Activated naive CD8-positive, alpha-beta T cell (primary cell): Measurements from ENCODE around the gene C1QTNF6.

Experiments
- H3K27ac Mint-ChIP-seq: one replicate; pipeline ENCODE4 v1.8.0; 2021; ENCODE audit warnings: mixed read lengths
- H3K27me3 Mint-ChIP-seq: one replicate; pipeline ENCODE4 v1.8.0; 2021; ENCODE audit warnings: mixed read lengths
- H3K36me3 Mint-ChIP-seq: one replicate; pipeline ENCODE4 v1.8.0; 2021; ENCODE audit warnings: mixed read lengths
- H3K4me1 Mint-ChIP-seq: one replicate; pipeline ENCODE4 v1.8.0; 2021; ENCODE audit warnings: low read depth, mixed read lengths
- H3K4me3 Mint-ChIP-seq: one replicate; pipeline ENCODE4 v1.8.0; 2021; ENCODE audit warnings: mild to moderate bottlenecking, mixed read lengths
- H3K9me3 Mint-ChIP-seq: one replicate; pipeline ENCODE4 v1.8.0; 2021; ENCODE audit warnings: low read depth, mixed read lengths

The C1QTNF6 gene

DNA sequence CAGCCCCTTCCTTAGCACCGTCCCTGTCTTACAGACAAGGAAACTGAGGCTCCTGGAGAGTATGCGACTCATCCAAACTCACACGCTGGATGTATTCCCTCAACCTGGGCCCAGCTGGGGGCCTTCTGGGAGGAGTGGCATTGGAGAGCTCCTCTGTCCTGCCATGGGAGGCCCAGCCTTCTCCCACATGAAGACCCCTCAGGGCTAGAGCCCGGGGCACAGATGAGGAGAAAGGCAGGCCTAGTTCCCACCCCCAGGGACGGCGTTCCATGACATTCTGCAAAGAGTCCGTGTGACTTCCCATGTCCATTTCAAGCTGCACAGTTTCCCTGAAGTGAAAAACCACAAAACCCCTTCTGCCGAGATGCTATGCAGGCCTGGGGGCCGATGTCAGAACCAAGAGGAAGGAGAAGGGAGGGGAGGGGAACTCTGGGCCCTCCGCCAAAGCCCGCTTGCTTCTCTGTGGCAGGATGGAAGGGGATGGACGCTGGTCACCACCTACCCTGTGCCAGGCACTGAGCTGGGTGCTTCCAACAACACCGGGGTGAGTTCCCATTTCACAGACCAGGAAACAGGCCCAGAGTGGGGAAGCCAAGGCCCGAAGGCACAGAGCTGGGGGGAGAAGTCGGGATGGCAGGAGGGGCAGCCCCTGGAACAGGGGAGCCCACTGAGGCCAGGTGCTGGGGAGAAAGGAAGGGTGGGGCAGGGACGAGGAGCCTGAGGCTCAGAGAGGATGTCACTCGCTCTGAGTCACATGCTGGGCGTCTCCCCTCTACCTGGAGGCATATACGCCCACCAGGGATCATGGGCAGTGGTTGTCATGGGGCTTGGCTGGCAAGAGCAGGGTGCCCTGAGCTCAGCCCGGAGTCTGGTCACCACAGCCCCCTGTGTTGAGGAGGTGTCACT lies 40.3 kb upstream of the C1QTNF6 start:
- no peaks in the 10 kb centered on the region for H3K9me3 Mint-ChIP-seq
- peaks cover 88% of the 10 kb centered on the region for H3K4me1 Mint-ChIP-seq
- no peaks in the 10 kb centered on the region for H3K27me3 Mint-ChIP-seq
- H3K36me3 Mint-ChIP-seq: peaks cover 21% of the 10 kb centered on the region
- H3K4me3 Mint-ChIP-seq: peak overlapping the region; percentile 86
- peak overlapping the region; percentile 96 for H3K27ac Mint-ChIP-seq

DNA sequence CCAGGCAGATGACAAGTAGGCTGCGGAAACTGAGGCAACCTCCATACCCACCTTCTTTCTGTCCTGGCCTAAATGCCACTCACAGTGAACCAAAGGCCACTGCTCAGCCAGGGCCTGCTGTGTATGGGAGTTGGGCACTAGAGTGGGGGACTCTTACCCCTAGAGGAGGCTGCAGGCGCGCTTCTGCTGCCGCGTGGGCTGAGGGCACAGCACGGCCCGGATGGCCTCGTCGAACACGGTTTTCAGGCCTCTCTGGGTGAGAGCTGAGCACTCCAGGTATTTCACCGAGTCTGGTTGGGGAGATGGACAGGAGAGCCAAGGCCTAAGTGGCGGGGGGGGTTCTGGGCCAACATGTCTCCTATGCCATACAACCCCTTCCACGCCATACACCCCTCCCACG lies 38.5 kb upstream of the C1QTNF6 start:
- H3K36me3 Mint-ChIP-seq: peaks cover 25% of the 10 kb centered on the region
- H3K4me3 Mint-ChIP-seq: peak overlapping the region; percentile 56
- no peaks in the 10 kb centered on the region for H3K27me3 Mint-ChIP-seq
- H3K27ac Mint-ChIP-seq: peak overlapping the region; percentile 98
- H3K4me1 Mint-ChIP-seq: peaks cover 87% of the 10 kb centered on the region
- no peaks in the 10 kb centered on the region for H3K9me3 Mint-ChIP-seq

DNA sequence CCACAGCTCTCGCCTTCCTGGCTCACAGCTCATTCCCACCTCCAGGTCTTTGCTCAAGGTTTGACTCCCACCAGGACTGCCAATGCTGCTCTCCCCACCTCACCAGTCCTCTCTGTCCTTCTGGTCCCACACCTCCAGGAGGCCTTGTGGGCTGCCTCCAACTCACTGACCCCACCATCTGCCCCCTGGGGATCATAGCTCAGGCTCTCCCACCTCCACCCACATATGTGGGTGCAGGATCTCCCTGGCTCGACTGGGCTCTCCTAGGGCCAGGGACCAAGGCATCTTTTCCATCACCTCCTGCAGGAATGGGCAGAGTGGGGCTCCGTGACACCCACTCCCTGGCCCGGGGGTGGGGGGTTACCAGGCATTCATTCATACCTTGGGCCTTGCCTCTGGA lies 38.0 kb upstream of the C1QTNF6 start:
- H3K27ac Mint-ChIP-seq: peak overlapping the region; percentile 98
- H3K4me3 Mint-ChIP-seq: peak overlapping the region; percentile 47
- H3K36me3 Mint-ChIP-seq: peaks cover 27% of the 10 kb centered on the region
- H3K4me1 Mint-ChIP-seq: peaks cover 87% of the 10 kb centered on the region
- H3K27me3 Mint-ChIP-seq: no peaks in the 10 kb centered on the region
- no peaks in the 10 kb centered on the region for H3K9me3 Mint-ChIP-seq

DNA sequence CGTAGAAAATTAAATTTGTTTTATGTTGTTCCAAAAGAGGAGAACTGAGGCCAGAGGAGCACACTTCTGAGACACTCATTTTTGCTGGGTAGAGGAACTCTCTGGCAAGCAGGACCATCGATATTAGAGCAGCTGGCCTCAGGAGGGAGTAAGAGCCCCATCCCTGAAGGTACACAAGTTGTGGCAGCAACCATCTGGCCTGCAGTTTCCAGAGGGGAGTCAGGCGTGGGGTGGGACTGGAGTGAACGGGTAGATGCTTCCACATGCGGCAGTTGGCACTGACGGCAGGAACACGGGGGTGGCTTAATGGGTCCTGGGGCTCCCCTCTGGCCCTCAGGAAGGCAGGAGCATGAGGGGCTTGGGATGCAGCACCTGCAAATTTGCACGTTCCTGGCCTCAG lies 37.4 kb upstream of the C1QTNF6 start:
- Mint-ChIP-seq H3K9me3 (no peaks in the 10 kb centered on the region), H3K4me3 (peak overlapping the region; percentile 18), H3K36me3 (peaks cover 30% of the 10 kb centered on the region), H3K27me3 (no peaks in the 10 kb centered on the region), H3K27ac (peak overlapping the region; percentile 98), H3K4me1 (peaks cover 87% of the 10 kb centered on the region)

DNA sequence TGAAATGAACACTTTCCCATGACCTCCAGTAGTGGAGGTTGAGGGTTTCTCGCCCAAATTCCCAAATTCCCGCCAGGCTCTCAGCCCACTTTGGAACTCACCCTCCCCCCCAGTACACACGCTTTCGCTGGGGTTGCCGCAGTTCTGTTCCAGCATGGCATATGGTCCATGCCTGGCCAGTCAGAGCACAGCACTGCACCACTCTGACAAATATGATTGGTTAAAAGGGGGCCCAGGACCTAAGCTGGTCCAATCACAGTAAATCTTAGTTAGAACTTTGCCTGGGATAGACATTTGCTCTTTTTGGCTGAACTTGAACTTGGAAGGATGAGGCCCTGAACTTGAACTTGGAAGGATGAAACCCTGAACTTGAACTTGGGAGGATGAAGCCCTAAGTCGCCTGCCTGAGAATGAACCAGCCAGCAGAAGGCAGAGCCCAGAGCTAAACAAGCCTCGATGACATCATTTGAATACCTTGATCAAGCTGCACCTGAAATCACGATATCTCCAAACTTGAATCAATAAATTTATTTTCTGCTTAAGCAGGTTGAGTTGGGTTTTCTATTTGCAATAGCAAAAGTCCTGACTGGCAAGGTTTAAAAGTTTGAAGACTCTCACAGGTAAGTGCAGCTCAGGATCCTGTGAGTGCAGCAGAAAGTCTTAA lies 36.8 kb upstream of the C1QTNF6 start:
- Mint-ChIP-seq H3K4me3 (peak overlapping the region; percentile 27), H3K4me1 (peaks cover 88% of the 10 kb centered on the region), H3K27me3 (no peaks in the 10 kb centered on the region), H3K36me3 (peaks cover 30% of the 10 kb centered on the region), H3K27ac (peak overlapping the region; percentile 98), H3K9me3 (no peaks in the 10 kb centered on the region)

DNA sequence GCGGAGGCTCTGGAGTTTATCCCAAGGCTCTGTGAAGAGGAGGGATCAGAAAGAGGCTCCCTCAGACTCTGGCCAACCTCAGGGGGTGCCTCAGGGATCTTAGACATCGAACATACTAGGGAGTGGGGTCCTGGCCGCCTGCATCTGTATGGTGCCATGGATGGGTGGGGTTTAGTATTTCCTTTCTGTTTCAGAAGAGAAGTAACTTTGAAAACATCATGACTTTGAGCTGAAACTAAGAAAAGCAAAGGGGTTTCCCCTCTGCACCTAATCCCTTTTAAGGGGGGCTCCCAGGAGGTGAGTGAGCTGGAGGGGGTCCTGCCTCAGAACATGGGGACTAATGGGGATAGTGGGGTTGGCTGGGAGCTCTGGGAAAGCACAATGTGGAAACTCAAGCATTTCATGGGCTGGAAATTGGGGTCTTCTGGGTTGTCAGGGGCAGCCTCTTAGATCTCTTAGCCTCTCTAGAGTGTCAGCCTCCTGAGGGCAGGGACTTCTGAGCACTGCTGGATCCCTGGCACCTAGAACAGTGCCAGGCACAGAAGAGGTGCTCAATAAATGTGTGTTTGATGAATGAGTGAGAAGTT lies 36.0 kb upstream of the C1QTNF6 start:
- Mint-ChIP-seq H3K27ac (peak overlapping the region; percentile 98), H3K27me3 (no peaks in the 10 kb centered on the region), H3K4me1 (peaks cover 88% of the 10 kb centered on the region), H3K36me3 (peaks cover 30% of the 10 kb centered on the region), H3K9me3 (no peaks in the 10 kb centered on the region), H3K4me3 (peak overlapping the region; percentile 77)

DNA sequence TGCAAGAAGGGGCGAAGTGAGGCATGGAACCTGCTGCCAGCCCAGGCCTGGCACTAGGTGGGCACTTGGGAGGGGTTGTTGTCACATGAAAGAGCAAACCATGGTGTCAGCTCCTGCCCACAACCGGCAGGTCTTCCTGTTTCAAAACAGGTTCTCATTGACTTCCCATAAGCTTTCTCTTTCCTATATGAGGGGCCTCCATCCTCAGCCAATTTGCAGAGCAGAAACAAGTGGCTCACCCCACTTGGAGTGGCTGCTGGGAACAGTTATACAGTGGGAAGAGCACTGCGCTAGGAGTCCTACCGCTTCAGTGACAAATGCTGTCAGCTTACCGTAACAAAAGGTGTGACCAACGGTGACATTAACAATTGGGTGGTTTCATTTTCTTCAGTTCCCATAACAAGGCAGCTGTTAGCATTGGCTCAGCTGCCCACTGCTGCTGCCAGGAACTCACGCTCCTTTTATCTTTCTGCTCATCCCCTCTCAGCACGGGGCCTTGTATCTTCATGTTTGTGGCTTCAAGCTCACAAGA lies 34.5 kb upstream of the C1QTNF6 start:
- Mint-ChIP-seq H3K27me3 (no peaks in the 10 kb centered on the region), H3K36me3 (peaks cover 33% of the 10 kb centered on the region), H3K4me3 (peak overlapping the region; percentile 85), H3K9me3 (no peaks in the 10 kb centered on the region), H3K27ac (peak overlapping the region; percentile 98), H3K4me1 (peaks cover 87% of the 10 kb centered on the region)

DNA sequence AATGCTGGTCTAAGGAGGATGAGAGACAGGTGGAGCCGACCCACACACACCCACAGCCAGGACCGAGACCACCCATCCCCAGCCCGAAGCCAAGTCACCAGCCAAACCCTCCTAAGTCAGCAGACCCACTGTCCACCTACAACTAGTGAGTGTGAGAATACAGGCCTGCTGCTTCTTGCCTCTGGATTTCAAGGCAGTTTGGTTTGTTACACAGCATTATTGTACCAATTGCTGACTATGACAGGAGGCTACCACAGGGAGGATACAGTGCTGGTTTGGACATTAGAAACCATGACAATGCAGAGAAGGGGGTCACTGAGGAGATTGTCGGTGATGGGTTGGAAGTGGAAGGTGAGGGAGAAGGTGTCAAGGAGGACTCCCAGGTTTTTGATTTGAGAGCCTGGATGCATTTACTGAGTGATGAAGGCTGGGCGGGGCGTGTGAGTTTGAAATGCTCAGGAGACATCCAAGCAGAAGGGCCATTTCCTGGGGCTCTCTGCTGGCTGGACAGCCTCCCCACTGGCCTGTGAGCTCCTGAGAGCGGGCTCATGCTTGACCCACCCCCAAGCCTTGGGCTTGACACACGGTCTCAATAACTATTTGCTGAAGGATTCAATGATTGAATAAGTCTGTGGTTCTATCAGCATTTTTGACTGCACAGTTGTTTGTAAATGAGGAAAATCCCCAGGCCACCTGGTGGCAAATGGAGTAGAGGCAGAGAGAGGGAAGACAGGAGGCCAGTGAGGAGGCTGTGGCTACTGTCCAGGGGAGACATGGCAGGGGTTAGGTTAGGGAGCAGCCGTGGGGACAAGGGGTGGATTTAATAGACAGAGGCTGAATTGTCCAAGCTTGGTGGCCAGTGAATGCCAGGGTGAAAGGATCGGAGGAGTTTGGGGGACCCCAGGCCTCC lies 33.6 kb upstream of the C1QTNF6 start:
- H3K36me3 Mint-ChIP-seq: peaks cover 33% of the 10 kb centered on the region
- H3K27ac Mint-ChIP-seq: peak overlapping the region; percentile 98
- peaks cover 95% of the 10 kb centered on the region for H3K4me1 Mint-ChIP-seq
- no peaks in the 10 kb centered on the region for H3K27me3 Mint-ChIP-seq
- peak overlapping the region; percentile 85 for H3K4me3 Mint-ChIP-seq
- H3K9me3 Mint-ChIP-seq: no peaks in the 10 kb centered on the region

DNA sequence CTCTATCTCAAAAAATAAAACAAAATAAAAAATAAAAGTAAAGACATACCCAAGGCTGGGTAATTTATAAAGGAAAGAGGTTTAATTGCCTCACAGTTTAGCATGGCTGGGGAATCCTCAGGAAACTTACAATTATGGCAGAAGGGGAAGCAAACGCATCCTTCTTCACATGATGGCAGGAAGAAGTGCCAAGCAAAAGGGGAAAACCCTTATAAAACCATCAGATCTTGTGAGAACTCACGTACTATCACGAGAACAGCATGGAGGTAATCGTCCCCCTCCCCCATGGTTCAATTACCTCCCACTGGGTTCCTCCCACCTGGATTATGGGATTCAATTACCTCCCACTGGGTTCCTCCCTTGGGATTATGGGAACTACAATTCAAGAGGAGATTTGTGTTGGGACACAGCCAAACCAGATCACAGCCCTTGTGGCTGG lies 32.5 kb upstream of the C1QTNF6 start:
- H3K36me3 Mint-ChIP-seq: peaks cover 33% of the 10 kb centered on the region
- H3K4me1 Mint-ChIP-seq: peaks cover 93% of the 10 kb centered on the region
- H3K9me3 Mint-ChIP-seq: no peaks in the 10 kb centered on the region
- H3K27me3 Mint-ChIP-seq: no peaks in the 10 kb centered on the region
- H3K4me3 Mint-ChIP-seq: peak overlapping the region; percentile 85
- H3K27ac Mint-ChIP-seq: peak overlapping the region; percentile 98

DNA sequence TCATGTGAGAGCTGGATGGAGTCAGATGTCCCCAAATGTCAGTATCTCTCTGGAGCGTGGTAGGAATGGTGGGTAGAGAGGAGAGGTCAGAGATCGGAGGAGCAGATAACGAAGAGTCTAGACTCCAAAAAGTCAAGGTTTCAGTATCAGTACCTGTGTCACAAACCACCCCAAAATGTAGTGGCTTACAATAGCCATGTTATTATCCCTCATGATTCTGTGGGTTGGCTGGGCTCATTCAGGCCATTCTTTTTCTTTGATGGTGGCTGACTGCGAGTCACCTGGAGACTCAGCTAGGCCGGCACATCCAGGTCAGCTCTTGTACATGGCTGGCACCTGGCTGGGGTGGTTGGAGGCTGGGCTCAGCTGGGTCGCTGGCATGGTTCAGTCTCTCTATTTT lies 31.5 kb upstream of the C1QTNF6 start:
- H3K27me3 Mint-ChIP-seq: no peaks in the 10 kb centered on the region
- H3K27ac Mint-ChIP-seq: peak overlapping the region; percentile 98
- H3K9me3 Mint-ChIP-seq: no peaks in the 10 kb centered on the region
- H3K36me3 Mint-ChIP-seq: peaks cover 25% of the 10 kb centered on the region
- H3K4me3 Mint-ChIP-seq: peak overlapping the region; percentile 85
- H3K4me1 Mint-ChIP-seq: peaks cover 86% of the 10 kb centered on the region

DNA sequence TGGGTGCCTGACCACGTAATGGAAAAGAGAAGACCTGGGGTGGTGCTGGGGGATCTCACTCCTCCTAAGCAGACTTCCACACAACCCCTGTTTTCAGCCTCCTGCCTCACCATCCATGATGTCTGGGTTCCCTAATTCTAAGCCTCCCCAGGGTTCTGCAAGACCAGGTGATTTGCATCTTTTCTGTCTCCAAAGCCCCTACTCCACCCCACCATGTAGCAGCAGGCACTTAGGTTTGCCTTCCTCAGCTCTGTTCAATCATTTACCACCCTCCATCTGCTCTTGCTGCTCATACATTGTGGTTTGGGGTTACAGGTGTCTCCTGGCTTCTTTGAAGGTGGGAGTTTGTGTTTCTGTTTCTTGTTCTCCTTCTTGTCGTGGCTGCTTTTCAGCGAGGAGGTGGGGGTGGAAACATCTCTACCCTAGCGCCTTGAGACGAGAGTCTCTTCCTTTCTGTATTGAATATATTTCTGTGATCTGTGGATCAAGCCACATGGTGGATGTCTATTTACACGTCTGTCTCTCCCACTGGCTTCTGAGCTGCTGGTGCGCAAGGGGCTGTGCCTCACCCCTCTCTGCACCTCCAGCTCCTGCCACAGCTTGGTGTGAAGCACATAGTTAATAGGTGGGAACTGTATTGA lies 30.8 kb upstream of the C1QTNF6 start:
- H3K9me3 Mint-ChIP-seq: no peaks in the 10 kb centered on the region

DNA sequence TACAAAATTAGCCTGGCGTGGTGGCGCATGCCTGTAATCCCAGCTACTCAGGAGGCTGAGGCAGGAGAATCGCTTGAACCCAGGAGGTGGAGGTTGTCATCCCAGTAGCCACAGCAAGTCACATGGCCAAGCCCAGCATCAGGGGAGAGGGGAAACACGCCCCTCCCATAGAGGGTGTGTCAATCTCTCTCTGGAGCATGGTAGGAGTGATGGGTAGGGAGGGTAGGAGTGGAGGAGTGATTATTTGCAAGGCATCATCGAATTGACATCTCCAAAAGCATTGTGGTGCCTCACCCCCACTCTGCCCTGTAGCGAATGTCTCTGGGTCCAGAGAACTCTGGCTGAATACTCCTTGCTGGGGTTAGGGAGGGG lies 30.3 kb upstream of the C1QTNF6 start:
- Mint-ChIP-seq H3K4me1 (peaks cover 81% of the 10 kb centered on the region), H3K36me3 (peaks cover 16% of the 10 kb centered on the region), H3K27ac (peak overlapping the region; percentile 98), H3K9me3 (no peaks in the 10 kb centered on the region), H3K27me3 (no peaks in the 10 kb centered on the region), H3K4me3 (peak overlapping the region; percentile 85)

More for the DNA sequence above, 30.8 kb upstream of the C1QTNF6 start:
- H3K36me3 Mint-ChIP-seq: peaks cover 20% of the 10 kb centered on the region
- peak overlapping the region; percentile 98 for H3K27ac Mint-ChIP-seq
- no peaks in the 10 kb centered on the region for H3K27me3 Mint-ChIP-seq
- H3K4me3 Mint-ChIP-seq: peak overlapping the region; percentile 85
- H3K4me1 Mint-ChIP-seq: peaks cover 86% of the 10 kb centered on the region

DNA sequence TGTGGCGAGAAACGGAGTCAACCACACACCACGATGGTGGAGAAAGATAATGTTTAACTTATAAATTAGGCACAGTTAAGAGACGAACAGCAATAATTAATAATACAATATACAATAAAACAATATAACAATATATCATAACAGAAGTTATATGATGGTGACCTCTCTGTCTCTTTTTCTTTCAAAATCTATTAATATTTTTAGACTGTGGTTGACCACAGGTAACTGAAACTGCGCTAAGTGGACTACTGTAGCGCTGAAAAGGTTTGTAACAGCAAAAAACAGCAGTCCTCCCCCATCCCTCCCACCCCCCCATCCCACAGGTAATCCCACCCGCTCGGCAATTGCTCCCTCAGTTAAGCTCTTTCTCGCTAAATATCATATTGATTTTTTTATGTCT lies 27.8 kb upstream of the C1QTNF6 start:
- no peak overlapping the region for H3K4me3 Mint-ChIP-seq
- H3K36me3 Mint-ChIP-seq: peaks cover 10% of the 10 kb centered on the region
- peaks cover 69% of the 10 kb centered on the region for H3K4me1 Mint-ChIP-seq
- no peaks in the 10 kb centered on the region for H3K9me3 Mint-ChIP-seq
- no peaks in the 10 kb centered on the region for H3K27me3 Mint-ChIP-seq
- H3K27ac Mint-ChIP-seq: no peak overlapping the region

DNA sequence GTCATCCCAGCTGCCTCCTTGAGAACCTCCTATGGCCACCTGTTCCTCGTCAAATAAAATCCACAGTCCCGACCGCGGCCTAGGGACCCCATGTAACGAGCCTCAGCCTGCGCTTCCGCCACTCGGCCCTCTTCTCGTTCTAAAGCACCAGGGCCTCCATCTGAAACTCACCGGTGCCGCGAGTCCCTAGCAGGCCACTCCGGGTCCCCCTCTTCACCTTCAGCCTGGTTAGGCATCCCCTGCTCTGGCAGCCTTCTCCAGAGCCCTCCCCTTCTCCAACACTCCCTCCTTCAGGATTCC lies 26.6 kb upstream of the C1QTNF6 start:
- no peaks in the 10 kb centered on the region for H3K27me3 Mint-ChIP-seq
- H3K36me3 Mint-ChIP-seq: peaks cover 7% of the 10 kb centered on the region
- peaks cover 65% of the 10 kb centered on the region for H3K4me1 Mint-ChIP-seq
- no peaks in the 10 kb centered on the region for H3K9me3 Mint-ChIP-seq
- no peak overlapping the region for H3K4me3 Mint-ChIP-seq
- H3K27ac Mint-ChIP-seq: peak overlapping the region; percentile 41
